22Rv1 (cell line): ENCODE measurements around the gene GABBR2.

Source experiments
- H3K27ac ChIP-seq: fragments of 450-650 bp; 2 replicates; pipeline ENCODE4 v1.5.1; 2017
- CTCF ChIP-seq: fragments of 450-650 bp; IDR thresholded peaks from 2 replicates; pipeline ENCODE4 v1.5.1; 2017; ENCODE audit warnings: mild to moderate bottlenecking
- ZFX ChIP-seq: fragments of 450-650 bp; IDR thresholded peaks from 2 replicates; pipeline ENCODE4 v1.6.1; 2017; ENCODE audit warnings: antibody characterized with exemption, borderline replicate concordance

Gene GABBR2

GRCh38 chr9:98302938-98303632 lies 405.6 kb downstream of the GABBR2 start:
- no peak overlapping the region for H3K27ac ChIP-seq
- no peak for TF ChIP-seq CTCF
- TF ChIP-seq ZFX: no peak

- no peak overlapping the region for H3K27ac ChIP-seq
- TF ChIP-seq ZFX (no peak), CTCF (no peak)
Observed at GRCh38 chr9:98302150-98302549, 406.6 kb downstream of the GABBR2 start.

GRCh38 chr9:98300611-98301010 lies 408.1 kb downstream of the GABBR2 start:
- TF ChIP-seq CTCF (no peak), ZFX (no peak)
- H3K27ac ChIP-seq: no peak overlapping the region

- no peak for TF ChIP-seq CTCF
- no peak for TF ChIP-seq ZFX
- no peak overlapping the region for H3K27ac ChIP-seq
Observed at GRCh38 chr9:98298476-98298875, 410.3 kb downstream of the GABBR2 start.

GRCh38 chr9:98295824-98296223 lies 412.9 kb downstream of the GABBR2 start:
- no peak overlapping the region for H3K27ac ChIP-seq
- TF ChIP-seq CTCF (no peak), ZFX (no peak)

- no peak overlapping the region for H3K27ac ChIP-seq
- TF ChIP-seq ZFX (no peak), CTCF (no peak)
Observed at GRCh38 chr9:98291820-98292219, 416.9 kb downstream of the GABBR2 start.

GRCh38 chr9:98290411-98290810 lies 418.3 kb downstream of the GABBR2 start:
- TF ChIP-seq ZFX (no peak), CTCF (no peak)
- H3K27ac ChIP-seq: no peak overlapping the region
